Smooth muscle cell (in vitro differentiated cells): ENCODE data around the gene CLDN24. TPM values are rescaled to one million over a fixed set of nuclear protein-coding genes. Genes with fewer than 3 reads are reported as not detected.

Experiments used
- DNase-seq: peaks from one replicate; lab custom pipeline; 2025; ENCODE audit not compliant: unreplicated experiment; lab: John Stamatoyannopoulos, UW
- H2AFZ ChIP-seq: fragments of 200-600 bp; sonication (generic); 2 replicates; pipeline ENCODE4 v1.6.0; 2016; ENCODE audit warnings: antibody characterized with exemption, low read depth, mild to moderate bottlenecking
- H3F3A ChIP-seq: fragments of 200-600 bp; sonication (generic); 2 replicates; pipeline ENCODE4 v1.6.0; 2017; ENCODE audit warnings: antibody characterized with exemption, low read depth
- H3K27ac ChIP-seq: fragments of 200-600 bp; sonication (generic); 2 replicates; pipeline ENCODE4 v1.5.1; 2016; ENCODE audit warnings: low read depth, mild to moderate bottlenecking
- H3K27me3 ChIP-seq: fragments of 200-600 bp; sonication (generic); 2 replicates; pipeline ENCODE4 v1.6.1; 2016; ENCODE audit warnings: low read depth, mild to moderate bottlenecking
- H3K36me3 ChIP-seq: fragments of 200-600 bp; sonication (generic); 2 replicates; pipeline ENCODE4 v1.5.1; 2016; ENCODE audit warnings: low read depth
- H3K4me1 ChIP-seq: fragments of 200-600 bp; sonication (generic); 2 replicates; pipeline ENCODE4 v1.5.1; 2016; ENCODE audit warnings: low read depth
- H3K4me2 ChIP-seq: fragments of 200-600 bp; sonication (generic); 2 replicates; pipeline ENCODE4 v1.6.0; 2016; ENCODE audit warnings: mild to moderate bottlenecking
- H3K4me3 ChIP-seq: fragments of 200-600 bp; sonication (generic); 2 replicates; pipeline ENCODE4 v1.5.1; 2016; ENCODE audit warnings: mild to moderate bottlenecking
- H3K79me2 ChIP-seq: fragments of 200-600 bp; sonication (generic); 2 replicates; pipeline ENCODE4 v1.6.0; 2016; ENCODE audit warnings: low read depth, mild to moderate bottlenecking
- H3K9ac ChIP-seq: fragments of 200-600 bp; sonication (generic); 2 replicates; pipeline ENCODE4 v1.6.0; 2016; ENCODE audit warnings: low read depth
- H3K9me3 ChIP-seq: fragments of 200-600 bp; sonication (generic); replicated peaks from 2 replicates; pipeline ENCODE4 v1.5.1; 2016; ENCODE audit warnings: low read depth
- H4K20me1 ChIP-seq: fragments of 200-600 bp; sonication (generic); 2 replicates; pipeline ENCODE4 v1.6.0; 2016; ENCODE audit warnings: low read depth
- CTCF ChIP-seq: fragments of 200-600 bp; sonication (generic); IDR thresholded peaks from 2 replicates; pipeline ENCODE4 v1.5.1; 2017; ENCODE audit warnings: borderline replicate concordance, mild to moderate bottlenecking, antibody characterized with exemption; ENCODE audit not compliant: insufficient read depth, poor library complexity, severe bottlenecking
- WGBS: methylation state at CpG from one replicate; pipeline ENCODE4 v1.1.7; 2016; ENCODE audit warnings: low lambda C conversion rate; 5-methylcytosine and 5-hydroxymethylcytosine counted together
- polyA plus RNA-seq: library from polyadenylated mRNA; unstranded; fragments of >200 nt; fragmentation: Nextera tagmentation; extraction: Ambion mirVana; gene quantifications from 2 replicates; pipeline ENCODE4 v1.2.1, GENCODE V29; 2016
- total RNA-seq: library from RNA; depleted of rRNA; stranded (reverse); fragments of >200 nt; gene quantifications from 2 replicates; pipeline ENCODE4 v1.2.3, GENCODE V29; 2014

CLDN24 gene
- total and polyA plus RNA-seq, 2 experiments from 2014 or later, result not detected

- H3K79me2 ChIP-seq, result no peaks in the 10 kb centered on the region
- no peaks in the 10 kb centered on the region for H3K9me3 ChIP-seq
- peaks cover 3% of the 10 kb centered on the region for H3K36me3 ChIP-seq
- no peaks in the 10 kb centered on the region for H3F3A ChIP-seq
- no peak overlapping the region for H3K9ac ChIP-seq
- H3K4me3 ChIP-seq, result no peak overlapping the region
- no peak overlapping the region for H2AFZ ChIP-seq
- no peak for DNase-seq
- no peaks in the 10 kb centered on the region for H3K4me1 ChIP-seq
- no peak overlapping the region for H3K4me2 ChIP-seq
- TF ChIP-seq CTCF, result no peak
- H3K27ac ChIP-seq, result no peak overlapping the region
- no peaks in the 10 kb centered on the region for H4K20me1 ChIP-seq
- 95% methylated on average over 2 of the region's 2 CpGs for WGBS
- no peaks in the 10 kb centered on the region for H3K27me3 ChIP-seq
Measured at GRCh38 chr4:183291070-183291469, 31.2 kb downstream of the CLDN24 start.

GRCh38 chr4:183289688-183290087 is 32.5 kb downstream of the CLDN24 start:
- no peaks in the 10 kb centered on the region for H3K4me1 ChIP-seq
- no peaks in the 10 kb centered on the region for H3F3A ChIP-seq
- H3K27me3 ChIP-seq, result no peaks in the 10 kb centered on the region
- no peak overlapping the region for H3K27ac ChIP-seq
- H3K4me2 ChIP-seq, result no peak overlapping the region
- no peaks in the 10 kb centered on the region for H3K79me2 ChIP-seq
- no peak overlapping the region for H3K4me3 ChIP-seq
- no peaks in the 10 kb centered on the region for H3K9me3 ChIP-seq
- H4K20me1 ChIP-seq, result no peaks in the 10 kb centered on the region
- H3K36me3 ChIP-seq, result peaks cover 2% of the 10 kb centered on the region
- no peak overlapping the region for H2AFZ ChIP-seq
- no peak overlapping the region for H3K9ac ChIP-seq
- WGBS, result 97% methylated on average over 5 of the region's 5 CpGs
- DNase-seq, result no peak
- no peak for TF ChIP-seq CTCF

- TF ChIP-seq CTCF, result no peak
- no peaks in the 10 kb centered on the region for H3K4me1 ChIP-seq
- no peaks in the 10 kb centered on the region for H3F3A ChIP-seq
- no peak overlapping the region for H3K4me3 ChIP-seq
- H4K20me1 ChIP-seq, result no peaks in the 10 kb centered on the region
- no peak overlapping the region for H3K9ac ChIP-seq
- no peak overlapping the region for H3K27ac ChIP-seq
- WGBS, result 100% methylated on average over 2 of the region's 2 CpGs
- H3K27me3 ChIP-seq, result no peaks in the 10 kb centered on the region
- no peaks in the 10 kb centered on the region for H3K36me3 ChIP-seq
- DNase-seq, result no peak
- H2AFZ ChIP-seq, result no peak overlapping the region
- no peaks in the 10 kb centered on the region for H3K79me2 ChIP-seq
- no peaks in the 10 kb centered on the region for H3K9me3 ChIP-seq
- no peak overlapping the region for H3K4me2 ChIP-seq
Measured at GRCh38 chr4:183288955-183289354, 33.3 kb downstream of the CLDN24 start.

GRCh38 chr4:183287677-183288076 is 34.5 kb downstream of the CLDN24 start:
- WGBS, result 97% methylated on average over 6 of the region's 6 CpGs
- no peaks in the 10 kb centered on the region for H4K20me1 ChIP-seq
- no peaks in the 10 kb centered on the region for H3K79me2 ChIP-seq
- no peaks in the 10 kb centered on the region for H3K27me3 ChIP-seq
- no peaks in the 10 kb centered on the region for H3F3A ChIP-seq
- no peak for TF ChIP-seq CTCF
- no peak overlapping the region for H3K27ac ChIP-seq
- no peak overlapping the region for H3K4me3 ChIP-seq
- H2AFZ ChIP-seq, result no peak overlapping the region
- no peaks in the 10 kb centered on the region for H3K4me1 ChIP-seq
- no peaks in the 10 kb centered on the region for H3K36me3 ChIP-seq
- H3K9me3 ChIP-seq, result no peaks in the 10 kb centered on the region
- H3K4me2 ChIP-seq, result no peak overlapping the region
- no peak overlapping the region for H3K9ac ChIP-seq
- no peak for DNase-seq
